Body of pancreas (tissue), 4 donors: ENCODE results near the gene GPR35.

Source experiments
- CTCF ChIP-seq, 7 experiments: fragments of 450-650 bp in 4 of 7; fragments of 200-600 bp in 3 of 7; sonication (generic) in 3 of 7; IDR thresholded peaks; one replicate each; pipeline ENCODE4 v1.5.1; 2016 to 2019; ENCODE audit warnings: antibody characterized with exemption in 7 of 7
- POLR2A ChIP-seq, 3 donors: fragments of 450-650 bp; IDR thresholded peaks; one replicate each; pipeline ENCODE4 v1.6.1; 2016; ENCODE audit warnings: antibody characterized with exemption in 3 of 3, mild to moderate bottlenecking in 2 of 3

GRCh38 chr2:240646176-240646899 lies 21.1 kb downstream of the GPR35 start:
- TF ChIP-seq POLR2A (IDR thresholded peaks at IDR 0.05) (no peak), CTCF (IDR thresholded peaks at IDR 0.05) (no peak)
